IPS-20b (cell line): ENCODE data around the gene FAM177A1.
"Not testable (repeated sequence)": the region's sequence is repeated elsewhere in the genome, so short reads cannot be mapped to it uniquely, and the experiment has no call there.

Experiments used
- H3K27ac ChIP-seq: one replicate; pipeline ENCODE4 v1.5.1; 2013; ENCODE audit warnings: low read length
- H3K27me3 ChIP-seq: 2 replicates; pipeline ENCODE4 v1.6.1; 2013; ENCODE audit warnings: mild to moderate bottlenecking, low read length, inconsistent platforms; ENCODE audit not compliant: insufficient read depth
- H3K36me3 ChIP-seq: 2 replicates; pipeline ENCODE4 v1.6.1; 2013; ENCODE audit warnings: low read depth, mild to moderate bottlenecking, inconsistent platforms, low read length, moderate library complexity; ENCODE audit not compliant: insufficient read depth
- H3K4me1 ChIP-seq: 2 replicates; pipeline ENCODE4 v1.6.1; 2013; ENCODE audit warnings: mild to moderate bottlenecking, control low read depth, inconsistent platforms, low read length, moderate library complexity; ENCODE audit not compliant: insufficient read depth
- H3K4me3 ChIP-seq: 2 replicates; pipeline ENCODE4 v1.5.1; 2013; ENCODE audit warnings: mild to moderate bottlenecking, low read length, inconsistent platforms
- H3K9ac ChIP-seq: 2 replicates; pipeline ENCODE4 v1.6.1; 2013; ENCODE audit warnings: low read depth, mild to moderate bottlenecking, inconsistent platforms, low read length, moderate library complexity
- H3K9me3 ChIP-seq: 2 replicates; pipeline ENCODE4 v1.6.1; 2013; ENCODE audit warnings: mild to moderate bottlenecking, low read depth, low read length, inconsistent platforms; ENCODE audit not compliant: insufficient read depth

The FAM177A1 gene, protein sequence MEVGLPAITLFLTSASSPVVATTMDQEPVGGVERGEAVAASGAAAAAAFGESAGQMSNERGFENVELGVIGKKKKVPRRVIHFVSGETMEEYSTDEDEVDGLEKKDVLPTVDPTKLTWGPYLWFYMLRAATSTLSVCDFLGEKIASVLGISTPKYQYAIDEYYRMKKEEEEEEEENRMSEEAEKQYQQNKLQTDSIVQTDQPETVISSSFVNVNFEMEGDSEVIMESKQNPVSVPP

DNA sequence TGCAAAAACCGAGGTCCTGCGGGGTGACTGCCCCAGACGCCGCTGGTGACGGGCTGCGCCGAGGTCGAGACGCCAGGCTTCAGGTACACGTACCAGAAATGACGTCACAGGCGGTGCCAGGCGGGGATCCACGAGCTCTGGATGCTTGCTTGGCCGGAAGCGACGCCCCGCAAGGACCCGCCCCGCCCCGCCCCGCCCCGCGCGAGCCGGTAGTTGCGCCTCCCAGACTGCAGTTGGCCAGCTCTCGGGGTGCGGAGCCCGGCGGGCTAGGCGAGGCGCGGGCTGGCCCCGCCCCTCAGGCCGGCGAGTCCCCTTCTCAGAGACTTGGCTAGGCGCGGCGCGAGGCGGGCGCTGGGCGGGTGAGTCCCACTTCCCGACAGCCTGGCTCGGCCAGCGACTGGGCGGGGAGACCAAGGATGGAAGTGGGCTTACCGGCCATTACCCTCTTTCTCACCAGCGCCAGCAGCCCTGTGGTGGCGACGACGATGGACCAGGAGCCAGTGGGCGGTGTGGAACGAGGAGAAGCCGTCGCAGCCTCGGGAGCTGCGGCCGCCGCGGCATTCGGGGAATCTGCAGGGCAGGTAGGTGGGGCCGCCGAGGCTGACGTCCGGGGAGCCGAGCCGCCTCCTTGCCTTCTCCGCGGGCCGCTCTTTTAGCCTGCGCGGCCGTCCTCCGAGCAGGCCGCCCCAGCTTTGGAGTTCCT is at the start of gene FAM177A1:
TSS of gene FAM177A1 (plus strand) at position 225 of the 703 bp plus-strand sequence. CDS start at position 417, 192 bp downstream.
- H3K27me3 ChIP-seq = no peaks in the 10 kb centered on the region
- no peaks in the 10 kb centered on the region for H3K36me3 ChIP-seq
- H3K9ac ChIP-seq = peak within 1 kb of the TSS; percentile 91
- H3K27ac ChIP-seq = peak within 1 kb of the TSS; percentile 40
- peak within 1 kb of the TSS; percentile 89 for H3K4me3 ChIP-seq
- no peaks in the 10 kb centered on the region for H3K9me3 ChIP-seq
- H3K4me1 ChIP-seq = no peaks in the 10 kb centered on the region

DNA sequence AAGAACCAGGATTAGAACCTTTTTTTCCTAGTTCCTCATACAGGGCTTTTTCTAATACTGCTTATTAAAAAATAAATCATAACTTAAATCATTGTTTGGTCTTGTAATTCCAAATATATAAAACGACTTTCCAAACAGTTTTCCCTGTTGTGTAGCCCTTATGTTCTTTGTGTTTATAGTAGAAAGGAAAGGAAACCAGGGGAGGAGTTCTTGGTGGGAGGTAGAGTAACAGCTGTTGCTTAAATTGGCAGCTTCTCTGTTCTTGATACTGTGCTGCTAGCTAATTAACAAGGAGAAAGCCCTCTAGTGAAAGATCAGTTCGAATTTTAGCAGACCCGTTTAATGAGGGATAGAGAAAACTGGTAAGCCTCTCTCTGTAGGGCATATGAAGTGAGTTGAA is 48.3 kb upstream of the FAM177A1 start:
- Histone ChIP-seq H3K4me3 (no peak overlapping the region), H3K27me3 (no peaks in the 10 kb centered on the region), H3K36me3 (peaks cover 12% of the 10 kb centered on the region), H3K27ac (no peak overlapping the region), H3K9me3 (no peaks in the 10 kb centered on the region), H3K4me1 (no peaks in the 10 kb centered on the region), H3K9ac (no peak overlapping the region)

DNA sequence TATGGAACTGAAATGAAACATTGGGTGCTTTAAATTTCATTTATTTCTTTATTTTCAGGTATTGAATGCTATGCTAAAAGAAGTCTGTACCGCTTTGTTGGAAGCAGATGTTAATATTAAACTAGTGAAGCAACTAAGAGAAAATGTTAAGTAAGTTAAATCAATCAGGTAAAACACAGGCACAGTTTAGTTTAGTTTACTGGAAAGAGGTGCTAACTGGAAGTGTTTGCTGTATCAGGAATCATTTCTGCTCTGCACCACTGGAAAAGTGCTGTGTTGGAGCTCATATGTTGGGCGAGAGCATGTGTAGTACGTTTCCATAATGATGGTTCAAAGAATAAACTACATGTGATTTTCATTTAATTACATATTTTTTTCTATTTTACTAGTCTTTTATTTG is 46.6 kb upstream of the FAM177A1 start:
- no peak overlapping the region for H3K9ac ChIP-seq
- H3K9me3 ChIP-seq = no peaks in the 10 kb centered on the region
- no peak overlapping the region for H3K4me3 ChIP-seq
- H3K36me3 ChIP-seq = peaks cover 15% of the 10 kb centered on the region
- no peaks in the 10 kb centered on the region for H3K4me1 ChIP-seq
- no peaks in the 10 kb centered on the region for H3K27me3 ChIP-seq
- H3K27ac ChIP-seq = no peak overlapping the region

DNA sequence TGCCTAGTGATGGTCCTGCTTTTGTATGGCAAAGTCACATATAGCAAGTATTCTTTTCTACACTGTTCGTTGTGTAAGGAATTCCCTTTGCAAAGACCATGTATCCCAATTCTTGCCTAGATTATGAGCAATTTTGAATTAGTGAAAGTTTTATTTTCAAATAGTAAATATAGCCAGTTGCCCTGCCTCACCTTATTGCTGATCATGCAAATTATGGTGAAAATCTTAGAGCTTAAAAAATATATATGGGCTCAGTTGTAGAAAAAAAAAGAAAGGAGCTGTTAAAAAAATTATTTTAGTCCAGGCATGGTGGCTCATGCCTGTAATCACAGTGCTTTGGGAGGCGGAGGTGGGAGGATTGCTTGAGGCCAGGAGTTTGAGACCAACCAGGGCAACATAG is 44.5 kb upstream of the FAM177A1 start:
- H3K4me3 ChIP-seq = no peak overlapping the region
- H3K27ac ChIP-seq = no peak overlapping the region
- H3K9me3 ChIP-seq = no peaks in the 10 kb centered on the region
- H3K4me1 ChIP-seq = no peaks in the 10 kb centered on the region
- H3K36me3 ChIP-seq = peaks cover 20% of the 10 kb centered on the region
- H3K9ac ChIP-seq = no peak overlapping the region
- no peaks in the 10 kb centered on the region for H3K27me3 ChIP-seq

DNA sequence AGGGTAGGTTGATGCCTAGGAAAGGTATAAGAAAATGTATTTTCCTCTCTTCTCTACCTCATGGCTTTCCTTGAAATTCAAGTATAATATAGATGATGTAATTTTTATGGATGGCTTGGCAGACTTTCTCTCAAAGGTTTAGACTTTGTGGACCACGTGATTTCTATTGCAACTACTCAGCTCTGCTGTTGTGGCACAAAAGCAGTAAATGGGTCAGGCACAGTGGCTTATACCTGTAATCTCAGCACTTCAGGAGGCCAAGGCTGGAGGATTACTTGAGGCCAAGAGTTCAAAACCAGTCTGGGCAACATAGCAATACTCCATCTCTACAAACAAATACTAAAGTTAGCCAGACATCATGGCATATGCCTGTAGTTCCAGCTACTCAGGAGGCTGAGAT is 41.2 kb upstream of the FAM177A1 start:
- no peak overlapping the region for H3K9ac ChIP-seq
- no peak overlapping the region for H3K4me3 ChIP-seq
- H3K36me3 ChIP-seq = peaks cover 30% of the 10 kb centered on the region
- H3K9me3 ChIP-seq = no peaks in the 10 kb centered on the region
- H3K27ac ChIP-seq = no peak overlapping the region
- no peaks in the 10 kb centered on the region for H3K27me3 ChIP-seq
- no peaks in the 10 kb centered on the region for H3K4me1 ChIP-seq

DNA sequence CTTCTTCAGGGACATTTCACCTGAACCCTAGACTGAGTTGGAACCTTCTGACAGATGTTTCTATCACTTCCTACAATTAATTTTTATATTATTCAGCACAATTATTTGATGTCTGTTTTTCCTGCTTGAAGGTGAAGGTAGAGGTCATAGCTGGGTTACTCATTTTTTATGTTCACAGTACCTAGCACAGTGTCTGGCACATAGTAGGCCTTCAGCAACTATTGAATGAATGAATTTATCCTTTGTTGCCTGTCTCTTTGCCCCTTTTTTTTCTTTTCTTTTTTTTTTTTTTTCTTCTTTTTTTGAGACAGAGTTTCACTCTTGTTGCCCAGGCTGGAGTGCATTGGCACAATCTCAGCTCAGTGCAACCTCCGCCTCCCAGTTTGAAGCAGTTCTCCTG is 29.5 kb upstream of the FAM177A1 start:
- Histone ChIP-seq H3K4me1 (no peaks in the 10 kb centered on the region), H3K9ac (no peak overlapping the region), H3K36me3 (peaks cover 79% of the 10 kb centered on the region), H3K9me3 (no peaks in the 10 kb centered on the region), H3K4me3 (no peak overlapping the region), H3K27ac (no peak overlapping the region), H3K27me3 (no peaks in the 10 kb centered on the region)

DNA sequence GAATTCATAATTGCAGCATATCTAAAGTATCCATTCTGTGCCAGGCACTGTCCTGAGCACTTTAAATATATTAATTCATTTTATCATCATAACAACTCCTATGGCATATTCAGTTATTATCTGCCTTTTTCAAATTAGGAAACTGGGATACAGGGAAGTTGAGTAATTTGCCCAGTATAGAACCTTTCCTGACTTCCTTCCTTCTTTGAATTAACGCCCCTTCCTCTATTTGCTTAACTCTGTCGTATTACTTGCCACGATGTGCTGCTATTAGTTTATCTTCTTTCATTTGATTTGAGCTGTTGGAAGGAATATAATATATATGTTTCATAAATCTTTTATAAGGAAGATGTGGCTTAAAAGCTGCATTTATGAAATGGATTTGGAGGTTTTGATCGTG is 25.4 kb upstream of the FAM177A1 start:
- H3K4me1 ChIP-seq = no peaks in the 10 kb centered on the region
- H3K9ac ChIP-seq = no peak overlapping the region
- no peak overlapping the region for H3K4me3 ChIP-seq
- no peak overlapping the region for H3K27ac ChIP-seq
- H3K36me3 ChIP-seq = peaks cover 75% of the 10 kb centered on the region
- no peaks in the 10 kb centered on the region for H3K9me3 ChIP-seq
- no peaks in the 10 kb centered on the region for H3K27me3 ChIP-seq

DNA sequence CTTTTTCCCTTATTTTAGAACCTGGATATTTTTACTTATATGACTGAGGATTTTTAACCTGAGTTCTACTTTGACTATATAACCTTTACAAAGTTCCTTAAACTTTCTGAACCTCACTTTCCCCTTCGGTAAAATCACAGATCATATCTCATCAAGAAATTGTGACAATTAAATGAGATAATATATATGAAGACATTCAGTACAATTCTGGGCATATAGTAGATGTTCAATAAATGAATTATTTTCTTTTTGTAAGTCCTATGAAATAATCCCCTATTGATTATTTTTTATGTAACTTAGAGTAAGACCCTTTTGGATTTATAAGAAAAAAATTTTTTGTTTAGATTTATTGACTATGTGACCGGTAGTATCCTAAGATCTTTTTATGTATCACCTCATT is 17.6 kb upstream of the FAM177A1 start:
- Histone ChIP-seq H3K4me3 (no peak overlapping the region), H3K9me3 (0 out of 2 replicates have a peak, but pooled peaks cover 3% of the 10 kb centered on the region), H3K27ac (no peak overlapping the region), H3K4me1 (no peaks in the 10 kb centered on the region), H3K9ac (no peak overlapping the region), H3K36me3 (peaks cover 64% of the 10 kb centered on the region), H3K27me3 (no peaks in the 10 kb centered on the region)

DNA sequence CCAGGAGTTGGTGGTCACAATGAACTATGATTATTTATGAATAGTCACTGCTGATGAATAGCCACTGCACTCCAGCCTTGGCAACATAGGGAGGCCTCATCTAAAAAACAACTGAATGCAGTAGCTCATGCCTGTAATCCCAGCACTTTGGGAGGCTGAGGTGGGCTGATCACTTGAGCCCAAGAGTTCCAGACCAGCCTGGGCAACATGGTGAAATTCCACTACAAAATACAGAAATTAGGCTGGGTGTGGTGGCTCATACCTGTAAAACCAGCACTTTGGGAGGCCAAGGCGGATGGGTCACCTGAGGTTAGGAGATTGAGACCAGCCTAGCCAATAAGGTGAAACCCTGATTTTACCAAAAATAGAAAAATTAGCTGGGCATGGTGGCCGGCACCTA is 13.5 kb upstream of the FAM177A1 start:
- H3K36me3 ChIP-seq = peaks cover 42% of the 10 kb centered on the region
- no peaks in the 10 kb centered on the region for H3K4me1 ChIP-seq
- no peak overlapping the region for H3K4me3 ChIP-seq
- no peak overlapping the region for H3K27ac ChIP-seq
- peaks cover 21% of the 10 kb centered on the region for H3K9me3 ChIP-seq
- no peak overlapping the region for H3K9ac ChIP-seq
- no peaks in the 10 kb centered on the region for H3K27me3 ChIP-seq

DNA sequence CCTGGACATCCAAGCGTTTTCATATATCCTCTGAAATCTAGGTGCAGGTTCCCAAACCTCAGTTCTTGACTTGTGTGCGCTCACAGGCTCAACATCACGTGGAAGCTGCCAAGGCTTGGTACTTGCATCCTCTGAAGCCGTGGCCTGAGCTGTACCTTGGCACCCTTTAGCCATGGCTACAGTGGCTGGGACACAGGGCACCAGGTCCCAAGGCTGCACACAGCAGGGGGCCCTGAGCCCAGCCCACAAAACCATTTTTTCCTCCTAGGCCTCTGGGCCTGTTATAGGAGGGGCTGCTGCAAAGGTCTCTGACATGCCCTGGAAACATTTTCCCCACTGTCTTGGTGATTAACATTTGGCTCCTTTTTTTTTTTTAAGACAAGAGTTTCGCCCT is 11.6 kb upstream of the FAM177A1 start:
- no peaks in the 10 kb centered on the region for H3K4me1 ChIP-seq
- H3K36me3 ChIP-seq = peaks cover 24% of the 10 kb centered on the region
- H3K27ac ChIP-seq = no peak overlapping the region
- H3K9me3 ChIP-seq = peaks cover 24% of the 10 kb centered on the region
- no peak overlapping the region for H3K9ac ChIP-seq
- H3K27me3 ChIP-seq = no peaks in the 10 kb centered on the region
- no peak overlapping the region for H3K4me3 ChIP-seq

DNA sequence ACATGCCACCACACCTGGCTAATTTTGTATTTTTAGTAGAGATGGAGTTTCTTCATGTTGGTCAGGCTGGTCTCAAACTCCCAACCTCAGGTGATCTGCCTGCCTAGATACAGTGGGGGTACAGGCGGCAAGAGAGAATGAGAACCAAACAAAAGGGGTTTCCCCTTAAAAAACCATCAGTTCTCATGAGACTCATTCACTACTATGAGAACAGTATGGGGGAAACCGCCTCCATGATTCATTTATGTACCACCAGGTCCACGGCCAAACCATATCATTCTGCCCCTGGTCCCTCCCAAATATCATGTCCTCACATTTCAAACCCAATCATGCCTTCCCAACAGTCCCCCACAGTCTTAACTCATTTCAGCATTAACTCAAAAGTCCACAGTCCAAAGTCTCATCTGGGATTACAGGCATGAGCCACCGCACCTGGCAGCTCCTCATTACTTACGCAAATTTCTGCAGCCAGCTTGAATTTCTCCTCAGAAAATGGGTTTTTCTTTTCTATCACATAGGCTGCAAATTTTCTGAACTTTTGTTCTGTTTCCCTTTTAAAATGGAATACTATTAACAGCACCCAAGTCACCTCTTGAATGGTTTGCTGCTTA is 11.0 kb upstream of the FAM177A1 start:
- not testable (repeated sequence) for H3K4me1 ChIP-seq, H3K9ac ChIP-seq, H3K27ac ChIP-seq, H3K4me3 ChIP-seq, H3K27me3 ChIP-seq
- Histone ChIP-seq H3K9me3 (peaks cover 24% of the 10 kb centered on the region), H3K36me3 (peaks cover 21% of the 10 kb centered on the region; the same call in 1 of the 2 replicates)

DNA sequence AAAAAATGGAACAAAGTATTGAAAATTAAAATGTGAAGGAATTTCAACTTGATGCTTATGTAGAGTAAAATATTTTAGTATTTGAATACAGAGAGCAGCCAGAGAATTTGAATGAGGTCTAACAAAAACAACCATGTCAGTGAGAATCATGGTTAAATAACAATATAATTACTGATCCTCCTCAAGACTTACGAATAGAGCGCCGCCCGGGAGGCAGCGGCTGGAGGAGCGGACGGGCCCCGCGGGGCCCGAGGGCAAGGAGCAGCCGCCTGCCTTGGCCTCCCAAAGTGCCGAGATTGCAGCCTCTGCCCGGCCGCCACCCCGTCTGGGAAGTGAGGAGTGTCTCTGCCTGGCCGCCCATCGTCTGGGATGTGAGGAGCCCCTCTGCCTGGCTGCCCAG is 7.8 kb upstream of the FAM177A1 start:
- H3K27ac ChIP-seq, H3K36me3 ChIP-seq, H3K4me1 ChIP-seq, H3K4me3 ChIP-seq, H3K27me3 ChIP-seq, H3K9ac ChIP-seq: not testable (repeated sequence)
- peaks cover 23% of the 10 kb centered on the region for H3K9me3 ChIP-seq
